ENCODE results near the gene PTPRD.

PTPRD gene

DNA sequence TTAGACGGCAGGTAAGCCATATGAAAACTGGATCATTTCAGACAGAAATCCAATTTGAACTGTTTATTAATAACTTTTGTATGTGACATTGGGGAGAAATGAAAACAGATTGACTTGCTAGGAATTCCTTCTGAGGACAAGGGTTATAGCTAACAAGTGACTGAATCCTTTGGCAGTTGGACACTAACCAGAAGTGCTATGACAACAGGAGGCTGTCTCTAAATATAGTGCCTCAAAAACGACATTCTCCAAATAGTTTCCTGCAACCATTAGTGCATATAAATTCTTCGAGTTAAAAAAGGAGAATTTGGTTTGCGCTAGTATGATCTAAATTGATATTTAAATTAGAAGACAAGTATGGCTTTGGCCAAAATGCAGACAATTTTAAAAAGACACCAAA, 338.6 kb downstream of the PTPRD start:
- TF ChIP-seq EZH2phosphoT487 (IDR thresholded peaks at IDR 0.05; ENCODE audit: borderline replicate concordance) (no peak), CTCF (conservative IDR thresholded peaks at IDR 0.05; ENCODE audit: low read length) (no peak)
- H4K20me1 ChIP-seq (ENCODE audit: insufficient read depth, low read length, poor library complexity, severe bottlenecking): no peaks in the 10 kb centered on the region
- H3K9me3 ChIP-seq (ENCODE audit: insufficient read depth, low read depth, low read length): no peaks in the 10 kb centered on the region
- no peak overlapping the region for H3K4me3 ChIP-seq (ENCODE audit: low read length, poor library complexity, severe bottlenecking)
- H3K27me3 ChIP-seq (ENCODE audit: insufficient read depth, low read length, poor library complexity, severe bottlenecking): no peaks in the 10 kb centered on the region
- no peaks in the 10 kb centered on the region for H3K36me3 ChIP-seq (ENCODE audit: insufficient read depth, low read length)
- H3K9ac ChIP-seq (ENCODE audit: low read depth, low read length, poor library complexity, severe bottlenecking): no peak overlapping the region
- H2AFZ ChIP-seq (ENCODE audit: low read length): peak overlapping the region; percentile 2; the same call in 1 of the 2 replicates
- H3K9me2 ChIP-seq (replicated peaks; ENCODE audit: low read depth, low read length): no peaks in the 10 kb centered on the region
- no peaks in the 10 kb centered on the region for H3K79me2 ChIP-seq (ENCODE audit: insufficient read depth, low read length)
- no peak overlapping the region for H3K4me2 ChIP-seq (ENCODE audit: low read depth, low read length, poor library complexity, severe bottlenecking)
- no peaks in the 10 kb centered on the region for H3F3A ChIP-seq (ENCODE audit: low read depth)
- H3K4me1 ChIP-seq (ENCODE audit: insufficient read depth, low read length, poor library complexity, severe bottlenecking): no peaks in the 10 kb centered on the region

DNA sequence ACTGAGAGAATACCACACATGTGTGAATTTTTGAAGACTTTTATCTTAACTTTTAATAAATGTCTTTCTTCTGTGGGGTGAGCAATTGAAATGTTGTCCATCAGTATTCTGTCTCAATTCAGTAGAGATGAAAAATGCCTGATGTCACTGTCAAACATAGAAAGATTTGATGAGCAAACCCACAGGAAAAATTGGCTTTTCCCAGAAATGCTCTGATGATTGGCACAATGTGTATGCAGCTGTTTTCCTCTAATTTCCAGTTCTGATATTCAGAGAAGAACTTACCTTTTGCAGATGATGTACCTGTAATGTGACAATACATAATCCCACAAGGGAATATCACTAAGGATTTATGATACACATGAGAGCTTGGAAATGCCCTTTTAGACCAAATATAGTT, 340.0 kb downstream of the PTPRD start:
- Histone ChIP-seq H3K9me2 (replicated peaks; ENCODE audit: low read depth, low read length) (no peaks in the 10 kb centered on the region), H2AFZ (ENCODE audit: low read length) (no peak overlapping the region), H3K9ac (ENCODE audit: low read depth, low read length, poor library complexity, severe bottlenecking) (no peak overlapping the region), H3K4me1 (ENCODE audit: insufficient read depth, low read length, poor library complexity, severe bottlenecking) (no peaks in the 10 kb centered on the region), H3K4me2 (ENCODE audit: low read depth, low read length, poor library complexity, severe bottlenecking) (no peak overlapping the region), H3K27me3 (ENCODE audit: insufficient read depth, low read length, poor library complexity, severe bottlenecking) (no peaks in the 10 kb centered on the region), H3K9me3 (ENCODE audit: insufficient read depth, low read depth, low read length) (no peaks in the 10 kb centered on the region), H3K36me3 (ENCODE audit: insufficient read depth, low read length) (no peaks in the 10 kb centered on the region), H3F3A (ENCODE audit: low read depth) (no peaks in the 10 kb centered on the region), H4K20me1 (ENCODE audit: insufficient read depth, low read length, poor library complexity, severe bottlenecking) (no peaks in the 10 kb centered on the region), H3K4me3 (ENCODE audit: low read length, poor library complexity, severe bottlenecking) (no peak overlapping the region), H3K79me2 (ENCODE audit: insufficient read depth, low read length) (no peaks in the 10 kb centered on the region)
- TF ChIP-seq CTCF (conservative IDR thresholded peaks at IDR 0.05; ENCODE audit: low read length) (no peak), EZH2phosphoT487 (IDR thresholded peaks at IDR 0.05; ENCODE audit: borderline replicate concordance) (no peak)

DNA sequence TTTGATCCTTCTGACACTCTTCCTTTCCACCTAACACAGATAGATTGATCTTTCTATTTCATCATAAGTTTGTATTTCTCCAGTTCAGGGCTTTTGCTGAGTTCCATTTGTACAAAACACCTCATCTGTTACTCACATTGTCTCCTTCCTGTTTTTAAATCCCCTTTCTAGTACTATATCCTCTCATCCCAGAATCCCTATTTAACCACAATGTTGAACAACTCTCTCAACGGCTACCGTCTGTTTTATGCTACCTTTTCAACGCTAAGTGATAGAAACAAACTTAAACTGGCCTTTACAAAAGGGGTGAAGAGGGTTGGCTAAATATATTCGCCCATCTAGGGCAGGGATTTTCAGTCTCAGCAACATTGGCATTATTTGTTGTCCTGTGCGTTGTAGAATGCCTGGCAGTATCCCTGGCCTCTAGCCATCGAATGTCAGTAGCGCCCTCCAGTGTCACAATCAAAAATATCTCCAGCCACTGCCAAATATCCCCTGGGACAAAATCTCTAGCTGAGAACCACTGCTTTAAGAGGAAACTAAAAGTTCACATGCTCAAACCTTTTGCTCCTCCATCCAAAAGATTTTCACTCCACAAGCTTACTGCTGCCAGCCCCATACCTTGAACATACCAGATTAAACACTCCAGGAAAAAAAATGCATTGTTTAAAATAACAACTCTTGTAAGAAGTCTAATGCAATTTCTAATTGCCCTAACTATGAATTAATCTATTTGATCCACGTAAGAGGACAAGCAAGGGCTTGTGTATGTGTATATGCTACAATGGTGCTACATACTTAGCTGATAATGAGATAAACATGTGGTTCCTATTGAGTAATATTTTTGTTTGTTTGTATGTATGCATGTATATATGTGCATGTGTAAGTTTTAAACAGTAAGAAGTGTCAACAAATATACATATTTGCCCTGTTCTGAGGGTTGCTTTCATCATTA, 344.0 kb downstream of the PTPRD start:
- TF ChIP-seq CTCF (conservative IDR thresholded peaks at IDR 0.05; ENCODE audit: low read length) (peak; percentile 76), EZH2phosphoT487 (IDR thresholded peaks at IDR 0.05; ENCODE audit: borderline replicate concordance) (no peak)
- H3K9me2 ChIP-seq (replicated peaks; ENCODE audit: low read depth, low read length): no peaks in the 10 kb centered on the region
- H3K4me2 ChIP-seq (ENCODE audit: low read depth, low read length, poor library complexity, severe bottlenecking): no peak overlapping the region
- H3K27me3 ChIP-seq (ENCODE audit: insufficient read depth, low read length, poor library complexity, severe bottlenecking): no peaks in the 10 kb centered on the region
- H3K9ac ChIP-seq (ENCODE audit: low read depth, low read length, poor library complexity, severe bottlenecking): no peak overlapping the region
- H3F3A ChIP-seq (ENCODE audit: low read depth): no peaks in the 10 kb centered on the region
- H3K36me3 ChIP-seq (ENCODE audit: insufficient read depth, low read length): no peaks in the 10 kb centered on the region
- H3K79me2 ChIP-seq (ENCODE audit: insufficient read depth, low read length): no peaks in the 10 kb centered on the region
- no peaks in the 10 kb centered on the region for H3K9me3 ChIP-seq (ENCODE audit: insufficient read depth, low read depth, low read length)
- H3K4me1 ChIP-seq (ENCODE audit: insufficient read depth, low read length, poor library complexity, severe bottlenecking): peaks cover 8% of the 10 kb centered on the region
- no peak overlapping the region for H3K4me3 ChIP-seq (ENCODE audit: low read length, poor library complexity, severe bottlenecking)
- H2AFZ ChIP-seq (ENCODE audit: low read length): peak overlapping the region; percentile 58; the same call in 1 of the 2 replicates
- H4K20me1 ChIP-seq (ENCODE audit: insufficient read depth, low read length, poor library complexity, severe bottlenecking): no peaks in the 10 kb centered on the region

Measured in Loucy (cell line).